Astrocyte of the spinal cord (primary cell): ENCODE data around the gene NF1.

Experiments used
- DNase-seq: peaks from one replicate; pipeline ENCODE4 v3.0.0; 2011; ENCODE audit warnings: low read depth, low spot score
- H3K4me3 ChIP-seq: 2 replicates; pipeline ENCODE4 v1.5.1; 2011; ENCODE audit warnings: low read depth, mild to moderate bottlenecking, low read length, moderate library complexity
- CTCF ChIP-seq: IDR thresholded peaks from 2 replicates; pipeline ENCODE4 v1.5.1; 2012; ENCODE audit warnings: low read depth, mild to moderate bottlenecking, low read length, inconsistent platforms
- in situ Hi-C: cut with HindIII; loops from 2 replicates; pipeline ENCODE4 v1.10.0; 2017; ENCODE audit warnings: low sequenced_read_pairs

The NF1 gene

GRCh38 chr17:31390748-31391495 lies 296.1 kb downstream of the NF1 start:
- peak overlapping the region; percentile 24 for H3K4me3 ChIP-seq
- in situ Hi-C loops, result no loop called here
- DNase-seq, result no peak
- TF ChIP-seq CTCF, result no peak

GRCh38 chr17:31391496-31391949 lies 296.7 kb downstream of the NF1 start, which contains the start of gene RAB11FIP4:
TSS of gene RAB11FIP4 (plus strand) at chr17:31391675. CDS start at chr17:31391853, 178 bp downstream.
- no peak for DNase-seq
- no peak for TF ChIP-seq CTCF
- peak within 1 kb of the TSS; percentile 24 for H3K4me3 ChIP-seq
- in situ Hi-C loops, result no loop called here

DNA sequence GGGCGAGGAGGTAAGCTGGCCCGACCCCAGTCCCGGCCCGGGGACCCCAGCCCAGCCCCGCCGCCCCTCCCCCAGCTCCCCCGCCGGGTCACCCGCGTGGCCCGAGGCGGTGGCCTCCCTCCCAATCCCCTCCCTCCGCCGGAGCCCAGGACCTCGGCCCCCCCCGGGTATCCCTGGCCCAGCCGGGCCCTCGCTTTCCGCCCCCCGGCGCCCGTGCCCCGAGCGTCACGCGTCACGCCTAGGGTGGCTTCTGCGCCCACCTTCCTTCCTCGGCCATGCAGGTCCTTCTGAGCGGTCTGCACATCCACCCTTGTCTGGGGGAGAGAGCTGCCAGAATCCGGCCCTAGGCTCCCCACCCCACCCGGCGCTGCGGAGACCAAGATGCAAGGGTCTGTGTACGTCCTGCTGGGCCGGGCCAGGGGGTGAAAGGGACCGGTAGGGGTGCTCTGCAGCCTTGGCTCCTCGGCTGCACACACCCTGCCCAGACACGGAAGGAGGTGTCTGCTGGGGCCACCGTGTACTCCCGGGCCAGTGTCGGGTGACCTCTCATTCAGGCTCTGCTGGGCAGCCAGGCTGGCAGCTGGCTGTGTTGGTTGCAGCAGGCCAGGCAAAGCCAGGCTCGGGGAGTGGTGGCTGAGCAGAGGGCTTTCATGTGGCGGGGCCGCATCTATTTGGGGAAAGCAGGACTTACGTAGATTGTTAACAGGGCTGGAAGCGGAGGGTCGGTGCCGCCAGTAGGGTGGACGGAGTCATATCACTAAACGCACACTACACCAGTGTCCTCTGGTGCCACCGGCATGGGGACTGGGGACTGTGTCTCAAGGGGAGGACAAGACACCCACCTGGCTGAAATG lies 297.5 kb downstream of the NF1 start:
- no peak for DNase-seq
- H3K4me3 ChIP-seq, result peak overlapping the region; percentile 12
- in situ Hi-C loops, result no loop called here
- TF ChIP-seq CTCF, result no peak

- DNase-seq, result no peak
- H3K4me3 ChIP-seq, result no peak overlapping the region
- in situ Hi-C loops, result no loop called here
- no peak for TF ChIP-seq CTCF
Measured at GRCh38 chr17:31392856-31393748, 298.3 kb downstream of the NF1 start.

GRCh38 chr17:31393749-31394146 lies 299.0 kb downstream of the NF1 start:
- no peak overlapping the region for H3K4me3 ChIP-seq
- in situ Hi-C loops, result no loop called here
- no peak for DNase-seq
- TF ChIP-seq CTCF, result no peak

- peak; percentile 73 for DNase-seq
- H3K4me3 ChIP-seq, result no peak overlapping the region
- no peak for TF ChIP-seq CTCF
- in situ Hi-C loops, result no loop called here
Measured at GRCh38 chr17:31394544-31394943, 299.8 kb downstream of the NF1 start.
